IMR-90 (cell line): ENCODE measurements around the gene CACNA1I. TPM values are rescaled to one million over a fixed set of nuclear protein-coding genes. Genes with fewer than 3 reads are reported as not detected.

ENCODE experiments used
- ATAC-seq: fragments of 200-7000 bp; cut with Tn5 transposase; 2 replicates; pipeline ENCODE4 v1.9.1; 2020; ENCODE audit warnings: low read depth, mild to moderate bottlenecking, moderate library complexity
- BruUV-seq: library from RNA; stranded (reverse); fragments of 400-500 nt; replicated peaks from 2 replicates; lab custom pipeline; 2021; lab: Mats Ljungman, UMichigan
- CTCF ChIA-PET: fragments of 300-600 bp; formaldehyde crosslinking; extraction: SDS; loops from one replicate; lab custom pipeline; 2021; ENCODE audit warnings: antibody characterized with exemption; lab: Yijun Ruan, JAX
- POLR2A ChIA-PET: fragments of 300-600 bp; sonication (Branson Sonifier 250); formaldehyde crosslinking; loops from one replicate; lab custom pipeline; 2022; ENCODE audit warnings: antibody characterized with exemption; ENCODE audit not compliant: unreplicated experiment; lab: Charles Lee
- DNase-seq: peaks from one replicate; pipeline ENCODE4 v3.0.0; 2013
- H2AFZ ChIP-seq: replicated peaks from 2 replicates; pipeline ENCODE3; 2013; ENCODE audit warnings: low read length, mild to moderate bottlenecking; ENCODE audit not compliant: poor library complexity
- H2AK5ac ChIP-seq: 2 replicates; pipeline ENCODE4 v1.6.1; 2013; ENCODE audit warnings: low read depth, low read length, inconsistent platforms
- H2AK9ac ChIP-seq: replicated peaks from 2 replicates; pipeline ENCODE3; 2013; ENCODE audit warnings: mild to moderate bottlenecking, low read depth, low read length, moderate library complexity; ENCODE audit not compliant: poor library complexity
- H2BK120ac ChIP-seq: 2 replicates; pipeline ENCODE4 v1.6.1; 2013; ENCODE audit warnings: low read depth, low read length, inconsistent platforms
- H2BK15ac ChIP-seq: 3 replicates; pipeline ENCODE4 v1.6.1; 2013; ENCODE audit warnings: low read depth, low read length, inconsistent platforms
- H2BK20ac ChIP-seq: 2 replicates; pipeline ENCODE4 v1.6.1; 2013; ENCODE audit warnings: low read depth, mild to moderate bottlenecking, inconsistent platforms, low read length, moderate library complexity
- H2BK5ac ChIP-seq: 2 replicates; pipeline ENCODE4 v1.6.1; 2013; ENCODE audit warnings: mild to moderate bottlenecking, low read depth, low read length, inconsistent platforms; ENCODE audit not compliant: poor library complexity, severe bottlenecking
- H3K14ac ChIP-seq: replicated peaks from 2 replicates; pipeline ENCODE4 v1.6.1; 2013; ENCODE audit warnings: low read depth, low read length, inconsistent platforms
- H3K18ac ChIP-seq: 2 replicates; pipeline ENCODE4 v1.6.1; 2013; ENCODE audit warnings: low read depth, low read length, control low read depth
- H3K23ac ChIP-seq: 2 replicates; pipeline ENCODE4 v1.6.1; 2013; ENCODE audit warnings: low read depth, low read length, inconsistent platforms
- H3K27ac ChIP-seq: 2 replicates; pipeline ENCODE4 v1.5.1; 2013; ENCODE audit warnings: mild to moderate bottlenecking, control low read depth, low read length; ENCODE audit not compliant: insufficient read depth
- H3K27me3 ChIP-seq: 2 replicates; pipeline ENCODE4 v1.6.1; 2013; ENCODE audit warnings: low read length; ENCODE audit not compliant: control insufficient read depth, insufficient read depth
- H3K36me3 ChIP-seq: 2 replicates; pipeline ENCODE4 v1.6.1; 2013; ENCODE audit warnings: low read length, mixed read lengths; ENCODE audit not compliant: control insufficient read depth, insufficient read depth
- H3K4ac ChIP-seq: 2 replicates; pipeline ENCODE4 v1.6.1; 2013; ENCODE audit warnings: low read depth, low read length, inconsistent platforms
- H3K4me1 ChIP-seq: 2 replicates; pipeline ENCODE4 v1.6.1; 2013; ENCODE audit warnings: low read length, mixed read lengths; ENCODE audit not compliant: control insufficient read depth, insufficient read depth
- H3K4me2 ChIP-seq: 2 replicates; pipeline ENCODE4 v1.6.1; 2013; ENCODE audit warnings: low read depth, mild to moderate bottlenecking, control low read depth, low read length, moderate library complexity
- H3K4me3 ChIP-seq: 2 replicates; pipeline ENCODE4 v1.5.1; 2013; ENCODE audit warnings: low read depth, mild to moderate bottlenecking, control low read depth, low read length, moderate library complexity; ENCODE audit not compliant: insufficient read depth
- H3K56ac ChIP-seq: 2 replicates; pipeline ENCODE4 v1.6.1; 2013; ENCODE audit warnings: low read length, inconsistent platforms; ENCODE audit not compliant: insufficient read depth; ENCODE audit errors: extremely low read depth
- H3K79me1 ChIP-seq, 2 experiments: 2 replicates each; pipeline ENCODE4 v1.6.1; 2013; ENCODE audit warnings: low read length in 2 of 2, inconsistent platforms in 1 of 2, low read depth in 1 of 2
- H3K9ac ChIP-seq: 2 replicates; pipeline ENCODE4 v1.6.1; 2013; ENCODE audit warnings: low read depth, low read length, control low read depth
- H3K9me1 ChIP-seq: 2 replicates; pipeline ENCODE4 v1.6.1; 2013; ENCODE audit warnings: low read length, inconsistent platforms; ENCODE audit not compliant: insufficient read depth
- H3K9me3 ChIP-seq: 2 replicates; pipeline ENCODE4 v1.6.1; 2013; ENCODE audit warnings: low read length; ENCODE audit not compliant: control insufficient read depth, insufficient read depth
- H4K20me1 ChIP-seq: 2 replicates; pipeline ENCODE4 v1.6.1; 2013; ENCODE audit warnings: low read length, inconsistent platforms; ENCODE audit not compliant: insufficient read depth
- H4K5ac ChIP-seq: 2 replicates; pipeline ENCODE4 v1.6.1; 2013; ENCODE audit warnings: mild to moderate bottlenecking, low read depth, low read length, control low read depth
- H4K8ac ChIP-seq, 2 experiments: 2 replicates each; pipeline ENCODE4 v1.6.1; 2013; ENCODE audit warnings: low read depth in 2 of 2, low read length in 2 of 2, control low read depth in 1 of 2, inconsistent platforms in 1 of 2
- H4K91ac ChIP-seq: 2 replicates; pipeline ENCODE4 v1.6.1; 2013; ENCODE audit warnings: low read depth, low read length, inconsistent platforms; ENCODE audit not compliant: insufficient read depth
- BHLHE40 ChIP-seq: fragments of 150-350 bp; IDR thresholded peaks from 2 replicates; pipeline ENCODE4 v1.6.1; 2016; ENCODE audit warnings: mild to moderate bottlenecking, low read depth, low read length
- CEBPB ChIP-seq: IDR thresholded peaks from 2 replicates; pipeline ENCODE4 v1.6.1; 2012; ENCODE audit warnings: low read depth, low read length, improper control_type of control experiment
- CHD1 ChIP-seq: IDR thresholded peaks from 2 replicates; pipeline ENCODE4 v1.6.1; 2012; ENCODE audit warnings: low read depth, low read length, improper control_type of control experiment
- FOS ChIP-seq: fragments of 150-350 bp; IDR thresholded peaks from 2 replicates; pipeline ENCODE4 v1.6.1; 2016; ENCODE audit warnings: low read depth, low read length
- MAFK ChIP-seq: IDR thresholded peaks from 2 replicates; pipeline ENCODE4 v1.6.1; 2012; ENCODE audit warnings: low read depth, low read length, improper control_type of control experiment
- NFE2L2 ChIP-seq: fragments of 150-350 bp; IDR thresholded peaks from 2 replicates; pipeline ENCODE4 v1.6.1; 2016; ENCODE audit warnings: low read depth, mild to moderate bottlenecking, low read length
- POLR2A ChIP-seq: IDR thresholded peaks from 2 replicates; pipeline ENCODE4 v1.6.1; 2012; ENCODE audit warnings: mild to moderate bottlenecking, low read depth, low read length
- RAD21 ChIP-seq: IDR thresholded peaks from 2 replicates; pipeline ENCODE4 v1.6.1; 2012; ENCODE audit warnings: low read length, improper control_type of control experiment
- RCOR1 ChIP-seq: IDR thresholded peaks from 2 replicates; pipeline ENCODE4 v1.6.1; 2012; ENCODE audit warnings: mild to moderate bottlenecking, low read length, improper control_type of control experiment; ENCODE audit not compliant: insufficient replicate concordance
- RFX5 ChIP-seq: IDR thresholded peaks from 2 replicates; pipeline ENCODE4 v1.8.0; 2012; ENCODE audit warnings: low read depth, mild to moderate bottlenecking, low read length, moderate library complexity
- SMC3 ChIP-seq: fragments of 150-350 bp; IDR thresholded peaks from 2 replicates; pipeline ENCODE4 v1.6.1; 2016; ENCODE audit warnings: low read depth, mild to moderate bottlenecking, antibody characterized with exemption, low read length, moderate library complexity
- WGBS, 2 experiments: methylation state at CpG; one replicate each; pipeline versions ENCODE4 v1.1.5 to v1.1.7; 2013; ENCODE audit warnings: missing lambda C conversion rate in 2 of 2; ENCODE audit not compliant: insufficient read length in 1 of 2; ENCODE audit errors: extremely low coverage in 2 of 2; 5-methylcytosine and 5-hydroxymethylcytosine counted together
- dilution Hi-C: fragments of 300-500 bp; cut with HindIII; formaldehyde crosslinking; loops from one replicate; pipeline ENCODE4 v1.14.3; 2018; ENCODE audit warnings: low sequenced_read_pairs; ENCODE audit not compliant: unreplicated experiment
- in situ Hi-C: fragments of 300-500 bp; cut with MboI; formaldehyde crosslinking; loops from 3 replicates; pipeline ENCODE4 v1.14.3; 2019; ENCODE audit warnings: low sequenced_read_pairs, inconsistent platforms, mixed read lengths
- intact Hi-C: fragments of 100-400 bp; cut with micrococcal nuclease; formaldehyde crosslinking; loops from 2 replicates; pipeline ENCODE4 v1.10.0; 2022
- polyA plus RNA-seq, 3 experiments: library from polyadenylated mRNA; depleted of rRNA; stranded (reverse); fragments of >200 nt; gene quantifications; 2 replicates each; pipeline ENCODE4 v1.2.3, GENCODE V29; 2012; ENCODE audit warnings: low replicate concordance in 1 of 3
- total RNA-seq: library from RNA; depleted of rRNA; stranded (reverse); fragments of >200 nt; gene quantifications from 2 replicates; pipeline ENCODE4 v1.2.3, GENCODE V29; 2012
- TF ChIP-seq, protein P1 (sequence below): fragments of 150-350 bp; IDR thresholded peaks from 2 replicates; pipeline ENCODE4 v1.6.1; 2016; ENCODE audit warnings: low read depth, mild to moderate bottlenecking, low read length, moderate library complexity, borderline replicate concordance
- TF ChIP-seq, protein P2 (sequence below): conservative IDR thresholded peaks from 2 replicates; pipeline ENCODE4 v1.5.1; 2012; ENCODE audit warnings: mild to moderate bottlenecking, low read depth, low read length, improper control_type of control experiment
- TF ChIP-seq, protein P3 (sequence below): fragments of 150-350 bp; IDR thresholded peaks from 2 replicates; pipeline ENCODE4 v1.6.1; 2017; ENCODE audit warnings: mild to moderate bottlenecking, antibody characterized with exemption, low read length, low read depth

Gene CACNA1I
- total and polyA plus RNA-seq, 2 of the 4 experiments (the other 2 are of a cell fraction) = under 0.01 to 0.02 TPM

DNA sequence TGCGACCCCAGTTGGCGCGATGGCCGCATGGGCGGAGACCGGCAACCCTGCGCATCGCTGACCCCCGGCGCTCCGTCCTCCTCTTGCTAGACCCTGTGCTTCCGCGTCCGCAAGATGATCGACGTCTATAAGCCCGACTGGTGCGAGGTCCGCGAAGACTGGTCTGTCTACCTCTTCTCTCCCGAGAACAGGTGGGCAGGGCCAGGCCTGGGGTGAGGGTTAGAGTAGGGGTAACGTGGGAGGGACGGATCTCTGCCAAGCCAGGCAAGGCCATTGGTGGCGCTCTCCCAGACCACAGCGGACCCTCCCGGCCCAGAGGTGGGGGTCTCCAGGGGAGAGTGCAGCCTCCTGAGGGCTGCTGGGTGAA is 92.1 kb downstream of the CACNA1I start:
- Histone ChIP-seq H3K9me3 (no peaks in the 10 kb centered on the region; the same call in 1 of the 2 replicates), H3K4me2 (no peak overlapping the region), H2BK120ac (no peak overlapping the region), H4K5ac (no peak overlapping the region), H2BK15ac (no peak overlapping the region), H3K27me3 (peaks cover 93% of the 10 kb centered on the region), H3K79me1 (no peaks in the 10 kb centered on the region), H3K27ac (no peak overlapping the region), H2AK5ac (no peak overlapping the region), H4K20me1 (no peaks in the 10 kb centered on the region), H3K14ac (no peak overlapping the region), H3K4me3 (no peak overlapping the region), H3K9ac (no peak overlapping the region), H3K9me1 (no peaks in the 10 kb centered on the region), H3K4me1 (no peaks in the 10 kb centered on the region), H3K36me3 (no peaks in the 10 kb centered on the region), H3K56ac (no peak overlapping the region), H2AFZ (no peak overlapping the region), H2BK5ac (no peak overlapping the region), H4K91ac (no peak overlapping the region), H3K23ac (no peak overlapping the region), H2BK20ac (no peak overlapping the region), H3K4ac (no peak overlapping the region), H2AK9ac (no peak overlapping the region), H3K18ac (no peak overlapping the region), H4K8ac (no peak overlapping the region)
- ATAC-seq (no peak), DNase-seq (no peak)
- dilution Hi-C loops = no loop called here
- TF ChIP-seq, protein P1, sequence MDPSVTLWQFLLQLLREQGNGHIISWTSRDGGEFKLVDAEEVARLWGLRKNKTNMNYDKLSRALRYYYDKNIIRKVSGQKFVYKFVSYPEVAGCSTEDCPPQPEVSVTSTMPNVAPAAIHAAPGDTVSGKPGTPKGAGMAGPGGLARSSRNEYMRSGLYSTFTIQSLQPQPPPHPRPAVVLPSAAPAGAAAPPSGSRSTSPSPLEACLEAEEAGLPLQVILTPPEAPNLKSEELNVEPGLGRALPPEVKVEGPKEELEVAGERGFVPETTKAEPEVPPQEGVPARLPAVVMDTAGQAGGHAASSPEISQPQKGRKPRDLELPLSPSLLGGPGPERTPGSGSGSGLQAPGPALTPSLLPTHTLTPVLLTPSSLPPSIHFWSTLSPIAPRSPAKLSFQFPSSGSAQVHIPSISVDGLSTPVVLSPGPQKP = no peak
- TF ChIP-seq, protein P2, sequence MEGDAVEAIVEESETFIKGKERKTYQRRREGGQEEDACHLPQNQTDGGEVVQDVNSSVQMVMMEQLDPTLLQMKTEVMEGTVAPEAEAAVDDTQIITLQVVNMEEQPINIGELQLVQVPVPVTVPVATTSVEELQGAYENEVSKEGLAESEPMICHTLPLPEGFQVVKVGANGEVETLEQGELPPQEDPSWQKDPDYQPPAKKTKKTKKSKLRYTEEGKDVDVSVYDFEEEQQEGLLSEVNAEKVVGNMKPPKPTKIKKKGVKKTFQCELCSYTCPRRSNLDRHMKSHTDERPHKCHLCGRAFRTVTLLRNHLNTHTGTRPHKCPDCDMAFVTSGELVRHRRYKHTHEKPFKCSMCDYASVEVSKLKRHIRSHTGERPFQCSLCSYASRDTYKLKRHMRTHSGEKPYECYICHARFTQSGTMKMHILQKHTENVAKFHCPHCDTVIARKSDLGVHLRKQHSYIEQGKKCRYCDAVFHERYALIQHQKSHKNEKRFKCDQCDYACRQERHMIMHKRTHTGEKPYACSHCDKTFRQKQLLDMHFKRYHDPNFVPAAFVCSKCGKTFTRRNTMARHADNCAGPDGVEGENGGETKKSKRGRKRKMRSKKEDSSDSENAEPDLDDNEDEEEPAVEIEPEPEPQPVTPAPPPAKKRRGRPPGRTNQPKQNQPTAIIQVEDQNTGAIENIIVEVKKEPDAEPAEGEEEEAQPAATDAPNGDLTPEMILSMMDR = no peak
- TF ChIP-seq POLR2A (no peak), RCOR1 (no peak), CHD1 (no peak), RFX5 (no peak), CEBPB (no peak), MAFK (no peak), BHLHE40 (no peak), SMC3 (no peak), RAD21 (no peak), NFE2L2 (no peak), FOS (no peak)
- TF ChIP-seq, protein P3, sequence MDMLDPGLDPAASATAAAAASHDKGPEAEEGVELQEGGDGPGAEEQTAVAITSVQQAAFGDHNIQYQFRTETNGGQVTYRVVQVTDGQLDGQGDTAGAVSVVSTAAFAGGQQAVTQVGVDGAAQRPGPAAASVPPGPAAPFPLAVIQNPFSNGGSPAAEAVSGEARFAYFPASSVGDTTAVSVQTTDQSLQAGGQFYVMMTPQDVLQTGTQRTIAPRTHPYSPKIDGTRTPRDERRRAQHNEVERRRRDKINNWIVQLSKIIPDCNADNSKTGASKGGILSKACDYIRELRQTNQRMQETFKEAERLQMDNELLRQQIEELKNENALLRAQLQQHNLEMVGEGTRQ = no peak
- intact Hi-C loops = no loop called here
- POLR2A ChIA-PET = no interaction called here
- no TSS peak for BruUV-seq
- WGBS, 2 experiments = 37% methylated on average over 13 of the region's 26 CpGs; no CpG with 5 or more reads in 1 of the 2 experiments
- in situ Hi-C loops = no loop called here
- CTCF ChIA-PET = no interaction called here
